OCI-LY7 (cell line): ENCODE data around the gene RHBDD3.

ENCODE experiments used
- CTCF ChIP-seq: fragments of 200-600 bp; sonication (generic); conservative IDR thresholded peaks from 2 replicates; pipeline ENCODE4 v1.5.1; 2014; ENCODE audit warnings: mild to moderate bottlenecking, antibody characterized with exemption, low read length, moderate library complexity, mixed read lengths
- EZH2phosphoT487 ChIP-seq: fragments of 200-600 bp; sonication (generic); IDR thresholded peaks from 2 replicates; pipeline ENCODE4 v1.6.1; 2018; ENCODE audit warnings: low read depth, borderline replicate concordance, mild to moderate bottlenecking, mixed run types, antibody characterized with exemption, low read length, moderate library complexity, mixed read lengths

GRCh38 chr22:29267858-29268510 is at the start of gene RHBDD3, which contains the start of gene EWSR1:
- no peak for TF ChIP-seq CTCF
- TF ChIP-seq EZH2phosphoT487, result no peak
